GM23338 (cell line): ENCODE results near the gene UBASH3B.

Experiments
- CREB1 ChIP-seq: fragments of 250-450 bp; sonication (Bioruptor Pico); IDR thresholded peaks from 2 replicates; pipeline ENCODE4 v1.5.0; 2020; ENCODE audit warnings: low read depth, mild to moderate bottlenecking, moderate library complexity
- CTCF ChIP-seq, 2 experiments: fragments of 200-600 bp in 1 of 2; sonication (generic) in 1 of 2; conservative IDR thresholded peaks; 2 replicates each; pipeline versions ENCODE4 v1.5.1 to v1.6.1; 2016 to 2017; ENCODE audit warnings: antibody characterized with exemption in 2 of 2, low read depth in 2 of 2, mild to moderate bottlenecking in 2 of 2, moderate library complexity in 1 of 2
- EZH2 ChIP-seq: fragments of 200-600 bp; sonication (generic); IDR thresholded peaks from one replicate; pipeline ENCODE4 v1.8.0; 2017; ENCODE audit warnings: antibody characterized with exemption, mild to moderate bottlenecking, low read depth; ENCODE audit not compliant: unreplicated experiment
- POLR2AphosphoS5 ChIP-seq: IDR thresholded peaks from 2 replicates; pipeline ENCODE4 v1.6.1; 2016; ENCODE audit warnings: antibody characterized with exemption, low read depth

GRCh38 chr11:122634501-122634900 lies 21.0 kb upstream of the UBASH3B start:
- TF ChIP-seq CTCF (conservative IDR thresholded peaks at IDR 0.05; ENCODE audit: low read depth in 2 of 2) (no peak), CREB1 (CRISPR knock-in tag) (no peak), POLR2AphosphoS5 (no peak), EZH2 (no peak)
